Neural crest cell (in vitro differentiated cells): ENCODE results near the gene MAPK8IP2. TPM values are rescaled to one million over a fixed set of nuclear protein-coding genes. Genes with fewer than 3 reads are reported as not detected.
"Not testable (repeated sequence)": the region's sequence is repeated elsewhere in the genome, so short reads cannot be mapped to it uniquely, and the experiment has no call there.

ENCODE experiments used
- DNase-seq: peaks from one replicate; pipeline ENCODE4 v3.0.0; 2021; ENCODE audit warnings: low read depth, mixed read lengths, low spot score
- H3K27ac Mint-ChIP-seq: one replicate; pipeline ENCODE4 v1.8.0; 2021; ENCODE audit warnings: mild to moderate bottlenecking, mixed read lengths; ENCODE audit not compliant: unreplicated experiment
- H3K27me3 Mint-ChIP-seq: 2 replicates; pipeline ENCODE4 v1.8.0; 2021; ENCODE audit warnings: low read depth, mild to moderate bottlenecking, mixed read lengths
- H3K36me3 Mint-ChIP-seq: 2 replicates; pipeline ENCODE4 v1.8.0; 2021; ENCODE audit warnings: low read depth, mild to moderate bottlenecking, mixed read lengths
- H3K4me1 Mint-ChIP-seq: 2 replicates; pipeline ENCODE4 v1.8.0; 2021; ENCODE audit warnings: mixed read lengths
- H3K4me3 Mint-ChIP-seq: one replicate; pipeline ENCODE4 v1.8.0; 2021; ENCODE audit warnings: mild to moderate bottlenecking, mixed read lengths
- H3K9me3 Mint-ChIP-seq: 2 replicates; pipeline ENCODE4 v1.8.0; 2021; ENCODE audit warnings: mixed read lengths
- total RNA-seq: library from RNA; stranded (reverse); gene quantifications from 2 replicates; pipeline ENCODE4 v1.2.1, GENCODE V29; 2021
- TF ChIP-seq, protein P1 (sequence below): fragments of 200-600 bp; sonication (generic); conservative IDR thresholded peaks from 2 replicates; pipeline ENCODE4 v1.5.0; 2021; ENCODE audit warnings: antibody characterized with exemption, mild to moderate bottlenecking

The MAPK8IP2 gene
- total RNA-seq, 1 donor from 2014 or later, result 31.8 TPM

DNA sequence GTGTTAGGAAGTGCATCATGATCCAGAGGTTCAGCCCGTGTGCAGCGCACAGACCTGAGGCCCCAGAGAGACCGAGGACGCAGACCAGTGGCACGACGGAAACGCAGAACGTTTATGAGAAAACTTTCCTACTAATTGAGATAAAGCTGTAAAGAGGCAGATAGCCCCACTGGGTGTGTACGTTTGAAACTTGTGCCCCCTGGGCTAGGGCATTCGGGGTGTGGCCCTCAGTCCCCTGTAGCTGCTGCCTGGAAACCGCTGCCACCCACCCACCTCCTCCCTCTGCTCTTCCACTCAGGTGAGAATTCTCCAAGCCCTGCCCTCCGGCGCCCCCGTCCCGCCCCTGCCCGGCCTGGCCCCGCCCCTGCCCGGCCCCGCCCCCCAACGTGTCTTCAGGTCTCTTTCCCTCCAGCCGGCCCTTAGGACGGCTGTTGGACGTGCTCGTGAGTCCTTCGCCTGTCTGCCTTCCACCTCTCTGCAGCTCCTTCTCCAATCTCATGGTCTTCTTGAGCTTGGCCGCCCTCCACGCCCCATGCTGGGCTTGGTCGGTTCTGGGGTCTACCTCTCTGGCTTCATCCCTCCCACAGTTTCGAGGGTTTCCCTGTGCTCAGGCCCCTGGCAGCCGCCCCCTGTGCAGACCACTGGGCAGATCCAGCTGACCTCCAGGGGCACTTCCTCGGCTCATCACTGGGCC lies 12.1 kb downstream of the MAPK8IP2 start:
- H3K4me3 Mint-ChIP-seq, result no peak overlapping the region
- DNase-seq, result no peak
- peaks cover 4% of the 10 kb centered on the region for H3K4me1 Mint-ChIP-seq
- no peak overlapping the region for H3K27ac Mint-ChIP-seq
- H3K9me3 Mint-ChIP-seq, result no peaks in the 10 kb centered on the region
- H3K36me3 Mint-ChIP-seq, result no peaks in the 10 kb centered on the region
- H3K27me3 Mint-ChIP-seq, result peaks cover 9% of the 10 kb centered on the region
- TF ChIP-seq, protein P1, sequence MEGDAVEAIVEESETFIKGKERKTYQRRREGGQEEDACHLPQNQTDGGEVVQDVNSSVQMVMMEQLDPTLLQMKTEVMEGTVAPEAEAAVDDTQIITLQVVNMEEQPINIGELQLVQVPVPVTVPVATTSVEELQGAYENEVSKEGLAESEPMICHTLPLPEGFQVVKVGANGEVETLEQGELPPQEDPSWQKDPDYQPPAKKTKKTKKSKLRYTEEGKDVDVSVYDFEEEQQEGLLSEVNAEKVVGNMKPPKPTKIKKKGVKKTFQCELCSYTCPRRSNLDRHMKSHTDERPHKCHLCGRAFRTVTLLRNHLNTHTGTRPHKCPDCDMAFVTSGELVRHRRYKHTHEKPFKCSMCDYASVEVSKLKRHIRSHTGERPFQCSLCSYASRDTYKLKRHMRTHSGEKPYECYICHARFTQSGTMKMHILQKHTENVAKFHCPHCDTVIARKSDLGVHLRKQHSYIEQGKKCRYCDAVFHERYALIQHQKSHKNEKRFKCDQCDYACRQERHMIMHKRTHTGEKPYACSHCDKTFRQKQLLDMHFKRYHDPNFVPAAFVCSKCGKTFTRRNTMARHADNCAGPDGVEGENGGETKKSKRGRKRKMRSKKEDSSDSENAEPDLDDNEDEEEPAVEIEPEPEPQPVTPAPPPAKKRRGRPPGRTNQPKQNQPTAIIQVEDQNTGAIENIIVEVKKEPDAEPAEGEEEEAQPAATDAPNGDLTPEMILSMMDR, result no peak

- DNase-seq, result no peak
- TF ChIP-seq, protein P1, result no peak
- peaks cover 9% of the 10 kb centered on the region for H3K27me3 Mint-ChIP-seq
- H3K9me3 Mint-ChIP-seq, result no peaks in the 10 kb centered on the region
- H3K27ac Mint-ChIP-seq, result no peak overlapping the region
- no peaks in the 10 kb centered on the region for H3K36me3 Mint-ChIP-seq
- peaks cover 4% of the 10 kb centered on the region for H3K4me1 Mint-ChIP-seq
- no peak overlapping the region for H3K4me3 Mint-ChIP-seq
Observed at GRCh38 chr22:50613291-50613981, 12.8 kb downstream of the MAPK8IP2 start.

DNA sequence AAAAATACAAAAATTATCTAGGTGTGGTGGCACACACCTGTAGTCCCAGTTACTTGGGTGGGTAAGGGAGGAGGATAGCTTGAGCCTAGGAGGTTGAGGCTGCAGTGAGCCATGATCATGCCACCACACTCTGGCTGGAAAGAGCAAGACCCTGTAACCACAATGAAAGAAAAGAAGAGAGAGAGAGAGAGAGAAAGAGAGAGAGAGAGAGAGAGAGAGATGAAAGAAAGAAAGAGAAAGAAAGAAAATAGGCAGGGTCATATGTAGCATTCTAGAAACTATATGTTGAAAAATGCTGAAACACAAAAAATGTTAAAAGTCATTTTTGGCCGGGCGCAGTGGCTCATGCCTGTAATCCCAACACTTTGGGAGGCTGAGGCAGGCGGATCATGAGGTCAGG lies 13.7 kb downstream of the MAPK8IP2 start:
- not testable (repeated sequence) for H3K36me3 Mint-ChIP-seq, H3K27ac Mint-ChIP-seq, H3K9me3 Mint-ChIP-seq, H3K4me1 Mint-ChIP-seq, DNase-seq, H3K4me3 Mint-ChIP-seq
- peaks cover 12% of the 10 kb centered on the region for H3K27me3 Mint-ChIP-seq

- H3K36me3 Mint-ChIP-seq, result no peaks in the 10 kb centered on the region
- peaks cover 34% of the 10 kb centered on the region for H3K27me3 Mint-ChIP-seq
- TF ChIP-seq, protein P1, result no peak
- no peak for DNase-seq
- H3K9me3 Mint-ChIP-seq, result no peaks in the 10 kb centered on the region
- H3K4me3 Mint-ChIP-seq, result peak overlapping the region; percentile 76
- peaks cover 24% of the 10 kb centered on the region for H3K4me1 Mint-ChIP-seq
- H3K27ac Mint-ChIP-seq, result no peak overlapping the region
Observed at GRCh38 chr22:50620593-50621355, 20.2 kb downstream of the MAPK8IP2 start.

GRCh38 chr22:50621356-50621880 lies 20.8 kb downstream of the MAPK8IP2 start:
- H3K9me3 Mint-ChIP-seq, result no peaks in the 10 kb centered on the region
- no peak for DNase-seq
- TF ChIP-seq, protein P1, result no peak
- H3K4me1 Mint-ChIP-seq, result peaks cover 24% of the 10 kb centered on the region
- peak overlapping the region; percentile 76 for H3K4me3 Mint-ChIP-seq
- H3K27me3 Mint-ChIP-seq, result peaks cover 34% of the 10 kb centered on the region
- no peak overlapping the region for H3K27ac Mint-ChIP-seq
- H3K36me3 Mint-ChIP-seq, result no peaks in the 10 kb centered on the region
